AG04449 (cell line): Measurements from ENCODE around the gene DMRT1.

ENCODE experiments used
- CTCF ChIA-PET: fragments of 350-600 bp; formaldehyde crosslinking; extraction: SDS; loops from one replicate; lab custom pipeline; 2021; ENCODE audit warnings: antibody characterized with exemption; lab: Yijun Ruan, JAX
- POLR2A ChIA-PET: fragments of 400-600, 350-600 bp; formaldehyde crosslinking; extraction: SDS; loops from one replicate; lab custom pipeline; 2020; ENCODE audit warnings: antibody characterized with exemption, inconsistent platforms; lab: Yijun Ruan, JAX
- DNase-seq: peaks from one replicate; pipeline ENCODE4 v3.0.0-alpha.2; 2010; ENCODE audit warnings: low read depth, low spot score
- H3K4me3 ChIP-seq: 2 replicates; pipeline ENCODE4 v1.5.1; 2011; ENCODE audit warnings: low read depth, mild to moderate bottlenecking, control low read depth, low read length
- CTCF ChIP-seq: IDR thresholded peaks from one replicate; pipeline ENCODE4 v1.5.1; 2011; ENCODE audit warnings: mild to moderate bottlenecking, moderate library complexity, low read length, control low read depth, inconsistent platforms; ENCODE audit not compliant: insufficient read depth; ENCODE audit errors: missing control alignments

Gene DMRT1

GRCh38 chr9:1005043-1005667 is 163.7 kb downstream of the DMRT1 start:
- peak; percentile 35 for TF ChIP-seq CTCF
- ChIA-PET POLR2A (no interaction called here), CTCF (interaction anchor here (0.6 to 3.8 kb wide), 37 partner anchors 9 to 659 kb away, joined by 3 to 30 read pairs (median 3); no protein-coding TSS in a partner anchor)
- H3K4me3 ChIP-seq, result no peak overlapping the region
- DNase-seq, result peak; percentile 24

- ChIA-PET POLR2A (no interaction called here), CTCF (interaction anchor here (0.6 to 1.1 kb wide), 2 partner anchors 113 to 831 kb away, joined by 3 to 10 read pairs; no protein-coding TSS in a partner anchor)
- DNase-seq, result no peak
- no peak overlapping the region for H3K4me3 ChIP-seq
- TF ChIP-seq CTCF, result no peak
Measured at GRCh38 chr9:1007312-1007711, 165.8 kb downstream of the DMRT1 start.

GRCh38 chr9:1008216-1008615 is 166.7 kb downstream of the DMRT1 start:
- POLR2A ChIA-PET, result no interaction called here
- H3K4me3 ChIP-seq, result no peak overlapping the region
- CTCF ChIA-PET, result interaction anchor here (1.0 to 4.8 kb wide), 11 partner anchors 8 to 662 kb away, joined by 3 to 45 read pairs (median 5); no protein-coding TSS in a partner anchor
- TF ChIP-seq CTCF, result no peak
- DNase-seq, result no peak

GRCh38 chr9:1009101-1009707 is 167.7 kb downstream of the DMRT1 start:
- no peak for DNase-seq
- ChIA-PET POLR2A (no interaction called here), CTCF (interaction anchor here (0.6 to 4.8 kb wide), 32 partner anchors 8 to 828 kb away, joined by 3 to 45 read pairs (median 4); no protein-coding TSS in a partner anchor)
- H3K4me3 ChIP-seq, result no peak overlapping the region
- peak; percentile 96 for TF ChIP-seq CTCF

GRCh38 chr9:1013021-1013420 is 171.5 kb downstream of the DMRT1 start:
- CTCF ChIA-PET, result interaction anchor here (4.8 kb wide), 1 partner anchor 118 kb away, joined by 45 read pairs; no protein-coding TSS in a partner anchor

More at GRCh38 chr9:1013021-1013420, 171.5 kb downstream of the DMRT1 start:
- POLR2A ChIA-PET, result no interaction called here
- DNase-seq, result no peak
- H3K4me3 ChIP-seq, result no peak overlapping the region
- no peak for TF ChIP-seq CTCF
